Endodermal cell (in vitro differentiated cells): ENCODE data around the gene ODAD4. TPM values are rescaled to one million over a fixed set of nuclear protein-coding genes. Genes with fewer than 3 reads are reported as not detected.
A peak's percentile ranks its signal among the peaks of the same experiment; 100 is the strongest.
"Not testable (repeated sequence)": the region's sequence is repeated elsewhere in the genome, so short reads cannot be mapped to it uniquely, and the experiment has no call there.

Experiments
- DNase-seq: peaks from one replicate; pipeline ENCODE4 v3.0.0-alpha.2; 2017
- H3K27ac ChIP-seq: 2 replicates; pipeline ENCODE4 v1.5.1; 2013; ENCODE audit warnings: mild to moderate bottlenecking, low read depth, low read length, moderate library complexity
- H3K27me3 ChIP-seq: 2 replicates; pipeline ENCODE4 v1.6.1; 2013; ENCODE audit warnings: mild to moderate bottlenecking, low read length, moderate library complexity; ENCODE audit not compliant: insufficient read depth, control insufficient read depth, poor library complexity, severe bottlenecking
- H3K36me3 ChIP-seq: 2 replicates; pipeline ENCODE4 v1.7.0; 2013; ENCODE audit warnings: mild to moderate bottlenecking, low read length, moderate library complexity; ENCODE audit not compliant: control insufficient read depth, insufficient read depth
- H3K4me1 ChIP-seq: one replicate; pipeline ENCODE4 v1.7.0; 2013; ENCODE audit warnings: low read length; ENCODE audit not compliant: control insufficient read depth, insufficient read depth
- H3K4me3 ChIP-seq: 2 replicates; pipeline ENCODE4 v1.5.1; 2013; ENCODE audit warnings: mild to moderate bottlenecking, low read length, moderate library complexity
- H3K9ac ChIP-seq: 2 replicates; pipeline ENCODE4 v1.6.1; 2013; ENCODE audit warnings: mild to moderate bottlenecking, low read length, moderate library complexity; ENCODE audit not compliant: poor library complexity, severe bottlenecking; ENCODE audit errors: extremely low read depth
- H3K9me3 ChIP-seq: 2 replicates; pipeline ENCODE4 v1.6.1; 2013; ENCODE audit warnings: mild to moderate bottlenecking, low read length, moderate library complexity; ENCODE audit not compliant: control insufficient read depth
- H3K27ac Mint-ChIP-seq: 2 replicates; pipeline ENCODE4 v1.8.0; 2020; ENCODE audit warnings: mixed read lengths
- H3K27me3 Mint-ChIP-seq: 2 replicates; pipeline ENCODE4 v1.8.0; 2021; ENCODE audit warnings: mild to moderate bottlenecking, mixed read lengths; ENCODE audit not compliant: insufficient read depth
- H3K36me3 Mint-ChIP-seq: 2 replicates; pipeline ENCODE4 v1.8.0; 2020; ENCODE audit warnings: low read depth, mixed read lengths
- H3K4me1 Mint-ChIP-seq: 2 replicates; pipeline ENCODE4 v1.8.0; 2020; ENCODE audit warnings: mixed read lengths
- H3K4me3 Mint-ChIP-seq: 2 replicates; pipeline ENCODE4 v1.8.0; 2020; ENCODE audit warnings: mild to moderate bottlenecking, moderate library complexity, mixed read lengths
- H3K9me3 Mint-ChIP-seq: 2 replicates; pipeline ENCODE4 v1.8.0; 2020; ENCODE audit warnings: mild to moderate bottlenecking, mixed read lengths
- WGBS, 2 experiments: methylation state at CpG; one replicate each; pipeline versions ENCODE4 v1.1.5 to v1.1.7; 2013; ENCODE audit warnings: missing lambda C conversion rate in 2 of 2, mixed read lengths in 1 of 2; ENCODE audit not compliant: insufficient coverage in 1 of 2, insufficient read length in 1 of 2; 5-methylcytosine and 5-hydroxymethylcytosine counted together
- total RNA-seq, 2 donors: library from RNA; stranded (reverse); fragmentation: NEBNext Ultra II Directional in 1 of 2; extraction: Animal tissue kit (Norgen Biotek cat#: 25700) in 1 of 2; gene quantifications; 2 replicates in 1 of 2; 3 replicates in 1 of 2; pipeline ENCODE4 v1.2.1, GENCODE V29; 2021

Gene ODAD4
- total RNA-seq, 2 donors from 2014 or later: 3.9 to 4.7 TPM

DNA sequence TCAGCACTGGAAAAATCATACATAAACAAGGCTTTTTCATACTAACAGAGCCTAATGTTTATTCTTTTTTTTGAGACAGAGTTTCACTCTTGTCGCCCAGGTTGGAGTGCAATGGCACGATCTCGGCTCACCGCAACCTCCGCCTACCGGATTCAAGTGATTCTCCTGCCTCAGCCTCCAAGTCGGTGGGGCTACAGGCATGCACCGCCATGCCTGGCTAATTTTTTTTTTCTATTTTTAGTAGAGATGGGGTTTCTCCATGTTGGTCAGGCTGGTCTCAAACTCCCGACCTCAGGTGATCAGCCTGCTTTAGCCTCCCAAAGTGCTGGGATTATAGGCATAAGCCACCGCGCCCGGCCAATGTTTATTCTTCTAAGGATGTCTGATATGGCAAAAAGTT is 83.3 kb downstream of the ODAD4 start:
- H3K4me1 Mint-ChIP-seq: peaks cover 36% of the 10 kb centered on the region
- H3K4me3 Mint-ChIP-seq, H3K9ac ChIP-seq, DNase-seq, H3K9me3 Mint-ChIP-seq, H3K4me1 ChIP-seq, H3K27me3 ChIP-seq, H3K27me3 Mint-ChIP-seq, H3K4me3 ChIP-seq, H3K9me3 ChIP-seq: not testable (repeated sequence)
- peaks cover 30% of the 10 kb centered on the region for H3K36me3 Mint-ChIP-seq
- WGBS, 2 experiments: 96 to 100% methylated on average over 10 to 12 of the region's 12 CpGs
- H3K27ac Mint-ChIP-seq: peak overlapping the region; percentile 56
- Histone ChIP-seq H3K36me3 (peaks cover 26% of the 10 kb centered on the region), H3K27ac (peak overlapping the region; percentile 21)

Other genes starting within 250 kb of the ODAD4 start
- gene EIF1, start 241.7 kb upstream of the ODAD4 start, total RNA-seq: 100 to 1,000 TPM; 526 to 573 TPM
- not detected for gene GAST, start 218.3 kb upstream of the ODAD4 start, total RNA-seq
- gene HAP1, start 196.0 kb upstream of the ODAD4 start, total RNA-seq: 1 to 10 TPM; 1.7 TPM
- gene JUP, start 143.9 kb upstream of the ODAD4 start, total RNA-seq: 100 to 1,000 TPM; 112 to 167 TPM
- gene P3H4, start 118.7 kb upstream of the ODAD4 start, total RNA-seq: 10 to 100 TPM; 23.9 to 40.6 TPM
- gene FKBP10, start 117.6 kb upstream of the ODAD4 start, total RNA-seq: 100 to 1,000 TPM; 179 to 291 TPM
- gene NT5C3B, start 94.4 kb upstream of the ODAD4 start, total RNA-seq: 10 to 100 TPM; 65.2 to 79.5 TPM
- gene KLHL10, start 92.8 kb upstream of the ODAD4 start, total RNA-seq: under 1 TPM in 1 of 2 donors, not detected in 1; 0.15 TPM
- 10 to 100 TPM; 13.3 to 15.9 TPM for gene KLHL11, start 65.2 kb upstream of the ODAD4 start, total RNA-seq
- gene ACLY, start 11.7 kb upstream of the ODAD4 start, total RNA-seq: 100 to 1,000 TPM; 261 to 304 TPM
- gene CNP, start 36.2 kb downstream of the ODAD4 start, total RNA-seq: 10 to 100 TPM; 64.3 to 79.6 TPM
- 100 to 1,000 TPM; 112 to 116 TPM for gene DNAJC7, start 86.8 kb downstream of the ODAD4 start, total RNA-seq
- gene NKIRAS2, start 89.5 kb downstream of the ODAD4 start, total RNA-seq: 10 to 100 TPM; 48.0 to 51.2 TPM
- gene C17orf113, start 120.0 kb downstream of the ODAD4 start, total RNA-seq: 1 to 10 TPM; 1.7 to 2.9 TPM
- 1 to 10 TPM; 1.4 to 2.1 TPM for gene ZNF385C, start 167.9 kb downstream of the ODAD4 start, total RNA-seq
- under 1 TPM; 0.38 to 0.48 TPM for gene DHX58, start 182.1 kb downstream of the ODAD4 start, total RNA-seq
- gene KAT2A, start 190.8 kb downstream of the ODAD4 start, total RNA-seq: 10 to 100 TPM; 48.0 to 57.6 TPM
- gene HSPB9, start 192.2 kb downstream of the ODAD4 start, total RNA-seq: under 1 TPM in 1 of 2 donors, not detected in 1; 0.22 TPM
- gene RAB5C, start 224.4 kb downstream of the ODAD4 start, total RNA-seq: 10 to 100 TPM; 61.0 to 67.8 TPM